Activated CD4-positive, alpha-beta T cell treated with anti-CD3 and anti-CD28 coated beads, Interleukin-2, amount 50 U/mL, for 4 hours (primary cell): ENCODE results near the gene IFNA7.
"Not testable (repeated sequence)": the region's sequence is repeated elsewhere in the genome, so short reads cannot be mapped to it uniquely, and the experiment has no call there.

Experiments used
- DNase-seq, 2 experiments: peaks; one replicate each; pipeline ENCODE4 v3.0.0-alpha.2; 2020

IFNA7 gene

DNA sequence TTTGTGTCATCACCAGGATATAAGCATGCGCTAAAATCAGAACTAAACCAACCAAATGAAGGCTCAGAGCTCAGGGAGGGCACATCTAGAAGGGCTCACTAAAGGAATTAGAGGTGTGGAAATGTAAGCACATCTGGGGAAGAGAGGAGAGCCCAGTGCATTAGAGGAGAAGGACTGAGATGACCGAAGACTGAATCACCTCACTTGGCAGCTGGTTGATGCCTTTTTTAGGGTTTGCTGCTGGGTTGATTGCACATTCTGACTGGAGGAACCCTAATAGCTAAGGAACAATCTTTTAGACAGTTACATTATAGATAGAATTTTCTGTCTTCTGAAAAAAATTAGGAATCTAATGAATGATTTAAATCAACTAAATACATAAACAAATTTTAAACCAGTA is 27.3 kb downstream of the IFNA7 start:
- DNase-seq: no peak

DNA sequence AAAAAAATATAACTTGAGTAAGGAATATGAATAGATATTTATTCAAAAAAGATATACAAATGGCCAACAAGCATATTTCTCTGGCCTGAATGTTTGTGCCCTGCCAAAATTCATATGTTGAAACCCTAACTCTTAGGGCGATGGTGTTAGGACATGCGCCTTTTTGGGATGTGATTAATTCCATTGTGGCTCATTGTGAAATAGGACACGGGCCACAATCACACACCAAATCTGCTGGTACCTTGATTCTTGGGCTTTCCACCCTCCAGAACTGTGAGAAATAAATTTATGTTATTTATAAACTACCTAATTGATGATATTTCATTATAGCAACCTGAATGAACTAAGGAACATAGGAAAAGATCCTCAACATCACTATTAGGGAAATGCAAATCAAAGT is 29.8 kb downstream of the IFNA7 start:
- no peak for DNase-seq

DNA sequence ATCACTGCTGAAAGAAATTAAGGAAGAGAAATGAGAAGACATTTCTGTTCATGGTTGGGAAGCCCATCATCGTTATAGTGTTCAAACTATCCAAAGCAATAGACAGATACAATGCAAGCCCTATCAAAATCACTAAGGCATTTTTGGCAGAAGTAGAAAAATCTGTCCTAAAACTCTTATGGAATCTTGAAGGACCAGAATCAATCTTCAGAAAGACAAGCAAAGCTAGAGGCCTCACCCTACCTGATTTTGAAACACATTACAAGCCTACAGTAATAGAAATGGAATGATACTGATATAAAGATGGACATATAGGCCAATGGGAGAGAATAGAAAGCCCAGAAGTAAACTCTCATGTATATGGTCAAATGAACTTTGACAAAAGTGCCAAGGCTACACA is 30.7 kb downstream of the IFNA7 start:
- no peak for DNase-seq

DNA sequence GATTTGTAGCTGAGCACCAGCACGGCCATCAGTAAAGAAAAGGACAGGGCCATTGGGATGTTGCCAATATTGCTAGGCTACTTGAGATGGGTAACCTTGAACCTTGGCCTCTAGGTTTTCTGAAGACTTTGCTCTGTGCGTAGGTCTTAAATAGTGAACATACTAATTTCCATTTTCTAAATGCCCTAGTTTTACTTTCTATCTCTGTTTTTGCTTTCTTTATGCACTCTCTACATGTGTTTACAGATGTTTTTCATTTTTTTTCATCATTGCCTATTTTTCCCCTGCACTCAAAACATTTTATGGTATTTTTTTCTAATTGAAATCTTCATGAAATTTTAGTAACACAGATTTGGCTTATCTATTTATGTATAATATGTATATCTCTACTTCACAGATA is 35.4 kb downstream of the IFNA7 start, which contains the start of gene IFNA21:
TSS of gene IFNA21 (minus strand) at position 101 of the 400 bp plus-strand sequence. CDS start at position 53, 48 bp downstream.
- DNase-seq: not testable (repeated sequence)

DNA sequence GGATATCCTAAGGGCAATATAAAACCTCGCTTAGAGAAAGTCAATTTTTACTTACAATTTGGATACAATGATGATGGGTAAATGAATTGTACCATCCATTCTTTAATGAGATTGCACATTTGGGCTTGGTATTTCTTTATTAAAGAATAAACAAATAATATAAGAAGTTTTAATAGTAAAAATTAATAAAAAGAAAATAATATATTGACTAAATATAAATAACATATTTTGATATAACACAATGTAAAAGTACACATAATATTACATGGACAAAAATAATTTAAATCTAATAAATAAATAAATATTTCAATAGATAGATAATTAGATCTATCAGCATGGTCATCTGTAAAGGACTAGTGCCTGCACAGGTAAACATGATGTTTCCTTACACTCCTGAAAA is 36.5 kb downstream of the IFNA7 start:
- DNase-seq: no peak

DNA sequence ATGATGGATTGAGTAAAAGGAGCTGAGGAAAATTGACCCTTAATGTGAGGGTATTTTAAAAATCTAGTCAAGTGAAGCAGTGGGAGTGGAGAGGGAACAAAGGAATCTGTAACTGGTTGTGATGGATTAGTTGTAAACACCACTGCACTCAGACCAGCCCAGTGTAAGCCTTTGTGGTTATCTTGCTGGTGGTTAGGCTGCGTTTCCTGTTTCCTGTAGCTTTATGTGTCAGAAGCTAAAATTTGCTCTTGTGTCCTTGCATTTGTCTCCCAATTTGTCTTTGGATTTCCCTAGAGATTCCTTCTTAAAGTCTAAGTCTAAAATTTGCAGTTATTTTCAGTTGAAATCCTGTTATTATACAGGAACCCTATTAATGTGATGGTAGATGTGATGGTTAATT is 41.8 kb downstream of the IFNA7 start:
- no peak for DNase-seq

DNA sequence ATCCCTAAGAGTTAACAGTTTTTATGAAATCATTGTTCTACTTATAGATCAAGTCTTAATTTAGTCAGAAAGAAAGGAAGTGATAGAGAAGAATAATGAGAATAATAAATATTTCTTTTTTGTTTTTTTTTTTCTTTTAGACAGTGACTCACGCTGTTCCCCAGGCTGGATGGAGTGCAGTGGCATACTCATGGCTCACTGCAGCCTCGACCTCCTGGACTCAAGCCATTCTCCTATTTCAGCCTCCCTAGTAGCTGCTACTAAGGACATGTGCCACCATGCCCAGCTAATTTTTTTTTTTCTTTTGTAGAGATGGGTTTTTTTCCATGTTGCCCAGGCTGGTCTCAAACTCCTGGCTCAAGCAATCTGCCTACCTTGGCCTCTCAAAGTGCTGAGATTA is 46.5 kb downstream of the IFNA7 start:
- no peak for DNase-seq

DNA sequence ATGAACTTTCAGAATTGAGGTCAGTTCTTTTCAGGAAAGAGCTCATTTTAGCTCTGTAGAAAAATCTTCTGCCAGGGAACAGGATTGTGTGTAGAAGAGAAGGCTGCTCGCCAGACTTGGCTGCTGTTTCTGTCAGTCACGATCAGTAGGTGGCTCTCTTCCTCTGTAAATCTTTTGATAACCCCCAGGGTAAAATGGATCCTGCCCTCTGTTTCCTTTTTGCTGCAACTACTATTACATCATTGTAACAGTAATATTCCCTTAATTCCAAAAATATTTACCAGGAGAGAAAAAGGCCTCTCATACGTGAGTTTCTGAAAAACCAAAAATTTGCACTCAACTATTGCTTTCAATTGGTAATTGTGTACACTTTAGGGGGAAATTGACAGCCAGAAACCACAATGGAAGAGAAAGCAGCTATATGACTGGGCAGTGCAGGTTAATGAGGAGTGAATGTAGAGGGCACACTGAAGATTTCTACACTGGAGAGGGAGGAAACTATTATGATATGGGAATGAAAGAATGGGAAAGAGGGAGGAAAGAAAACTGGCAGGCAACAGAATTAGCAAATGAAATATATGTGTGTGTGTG is 47.9 kb downstream of the IFNA7 start:
- DNase-seq: no peak

DNA sequence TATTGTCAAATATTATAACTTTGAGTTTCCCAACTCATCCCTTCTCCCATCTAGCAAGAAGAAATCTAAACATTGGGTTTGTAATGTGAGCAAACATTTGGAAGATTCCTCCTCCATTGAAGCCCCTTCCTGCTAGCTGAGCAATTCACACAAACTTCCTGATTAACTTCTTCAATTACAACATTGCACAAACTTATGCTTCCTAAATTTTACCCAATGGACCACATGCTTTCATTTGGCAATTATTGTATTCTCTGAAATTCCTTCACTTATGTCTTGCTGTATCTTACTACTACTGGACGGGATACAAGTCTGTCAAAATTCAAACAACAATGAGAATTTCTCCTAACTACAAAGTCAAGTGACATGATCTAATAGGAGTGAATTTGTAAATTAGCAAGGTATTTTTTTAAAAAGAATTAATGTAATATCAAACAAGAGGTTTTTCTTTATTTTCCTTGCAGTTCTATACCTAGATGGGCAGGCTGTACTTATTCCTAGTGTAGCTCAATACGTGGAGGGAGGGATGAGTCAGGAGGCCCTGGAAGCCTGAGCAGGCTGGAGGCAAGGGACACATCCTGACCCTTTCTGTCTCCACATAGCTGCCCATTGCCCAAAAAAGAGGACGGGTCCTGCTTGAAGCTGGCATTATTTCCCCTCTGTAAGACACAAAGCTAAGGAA is 48.5 kb downstream of the IFNA7 start:
- no peak for DNase-seq
